Mesendoderm (in vitro differentiated cells): ENCODE measurements around the gene RPLP1.

Experiments
- DNase-seq: peaks from one replicate; pipeline ENCODE4 v3.0.0; 2013
- H2AK5ac ChIP-seq: 2 replicates; pipeline ENCODE4 v1.6.1; 2013; ENCODE audit warnings: low read length, inconsistent platforms
- H2BK120ac ChIP-seq: 2 replicates; pipeline ENCODE4 v1.6.1; 2013; ENCODE audit warnings: low read depth, mild to moderate bottlenecking, low read length, moderate library complexity, mixed read lengths
- H2BK15ac ChIP-seq: replicated peaks from 2 replicates; pipeline ENCODE4 v1.6.1; 2013; ENCODE audit warnings: low read depth, mild to moderate bottlenecking, moderate library complexity
- H2BK5ac ChIP-seq: 2 replicates; pipeline ENCODE4 v1.6.1; 2013; ENCODE audit warnings: low read length, inconsistent platforms
- H3K18ac ChIP-seq: 2 replicates; pipeline ENCODE4 v1.6.1; 2013; ENCODE audit warnings: mild to moderate bottlenecking, low read length, mixed read lengths
- H3K23ac ChIP-seq: one replicate; pipeline ENCODE4 v1.6.1; 2013; ENCODE audit warnings: low read length
- H3K27ac ChIP-seq: 2 replicates; pipeline ENCODE4 v1.5.1; 2013; ENCODE audit warnings: low read depth, mild to moderate bottlenecking, inconsistent platforms, low read length, moderate library complexity
- H3K27me3 ChIP-seq: 2 replicates; pipeline ENCODE4 v1.6.1; 2013; ENCODE audit warnings: low read length, control low read depth, mild to moderate bottlenecking, inconsistent platforms; ENCODE audit not compliant: insufficient read depth, poor library complexity
- H3K36me3 ChIP-seq: 2 replicates; pipeline ENCODE4 v1.6.1; 2013; ENCODE audit warnings: low read length, inconsistent platforms; ENCODE audit not compliant: control insufficient read depth, insufficient read depth
- H3K4ac ChIP-seq: one replicate; pipeline ENCODE4 v1.6.1; 2013; ENCODE audit warnings: low read depth, mild to moderate bottlenecking, low read length, moderate library complexity
- H3K4me1 ChIP-seq: 2 replicates; pipeline ENCODE4 v1.6.1; 2013; ENCODE audit warnings: low read depth, low read length, inconsistent platforms; ENCODE audit not compliant: control insufficient read depth
- H3K4me2 ChIP-seq: 2 replicates; pipeline ENCODE4 v1.6.1; 2013; ENCODE audit warnings: low read length
- H3K4me3 ChIP-seq: 2 replicates; pipeline ENCODE4 v1.5.1; 2013; ENCODE audit warnings: mild to moderate bottlenecking, low read length
- H3K56ac ChIP-seq: one replicate; pipeline ENCODE4 v1.6.1; 2013; ENCODE audit warnings: low read length
- H3K79me1 ChIP-seq: 2 replicates; pipeline ENCODE4 v1.6.1; 2013; ENCODE audit warnings: low read length, inconsistent platforms
- H3K79me2 ChIP-seq: 2 replicates; pipeline ENCODE4 v1.6.1; 2013; ENCODE audit warnings: mild to moderate bottlenecking, low read length; ENCODE audit not compliant: control insufficient read depth, insufficient read depth
- H3K9ac ChIP-seq: 2 replicates; pipeline ENCODE4 v1.6.1; 2013; ENCODE audit warnings: low read length, inconsistent platforms
- H4K5ac ChIP-seq: one replicate; pipeline ENCODE4 v1.6.1; 2013; ENCODE audit warnings: low read length
- H4K8ac ChIP-seq: one replicate; pipeline ENCODE4 v1.6.1; 2013; ENCODE audit warnings: low read depth, mild to moderate bottlenecking, control low read depth, low read length, moderate library complexity
- WGBS: extraction: QIAGEN DNeasy Blood & Tissue Kit; methylation state at CpG from one replicate; pipeline ENCODE4 v1.1.7; 2013; ENCODE audit warnings: low lambda C conversion rate, missing lambda C conversion rate; ENCODE audit not compliant: insufficient coverage; ENCODE audit errors: extremely low coverage; 5-methylcytosine and 5-hydroxymethylcytosine counted together

RPLP1 gene

GRCh38 chr15:69451951-69452691, 497 bp upstream of the RPLP1 start:
- Histone ChIP-seq H3K23ac (peak overlapping the region; percentile 3), H3K4me3 (peak overlapping the region; percentile 55), H3K36me3 (peaks cover 12% of the 10 kb centered on the region), H2BK15ac (no peak overlapping the region), H4K8ac (no peak overlapping the region), H2BK5ac (no peak overlapping the region), H3K4me2 (peak overlapping the region; percentile 57), H3K79me1 (peaks cover 3% of the 10 kb centered on the region), H2BK120ac (no peak overlapping the region), H3K4me1 (no peaks in the 10 kb centered on the region), H3K9ac (peak overlapping the region; percentile 83), H3K27me3 (no peaks in the 10 kb centered on the region), H3K18ac (no peak overlapping the region), H2AK5ac (no peak overlapping the region), H4K5ac (no peak overlapping the region), H3K79me2 (peaks cover 28% of the 10 kb centered on the region), H3K4ac (peak overlapping the region; percentile 28), H3K56ac (peak overlapping the region; percentile 90), H3K27ac (peak overlapping the region; percentile 8)
- no CpG with 5 or more reads among the region's 32 CpGs for WGBS
- DNase-seq, result no peak

DNA sequence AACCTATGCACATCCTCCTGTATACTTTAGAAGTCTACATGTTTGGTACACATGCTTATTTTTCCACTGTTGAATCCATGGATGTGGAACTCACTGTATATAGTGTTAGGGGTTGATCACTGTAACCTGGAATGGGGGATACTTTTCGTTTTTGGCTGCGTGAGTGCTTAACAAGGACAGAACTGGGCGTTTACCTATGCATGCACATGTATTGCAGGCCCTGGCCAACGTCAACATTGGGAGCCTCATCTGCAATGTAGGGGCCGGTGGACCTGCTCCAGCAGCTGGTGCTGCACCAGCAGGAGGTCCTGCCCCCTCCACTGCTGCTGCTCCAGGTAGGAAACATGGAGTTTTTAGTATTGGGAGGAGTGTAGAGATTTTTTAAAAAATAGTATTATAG, 2.3 kb downstream of the RPLP1 start:
- Histone ChIP-seq H3K79me2 (peaks cover 28% of the 10 kb centered on the region), H2AK5ac (no peak overlapping the region), H3K4me3 (peak overlapping the region; percentile 26), H3K18ac (no peak overlapping the region), H4K8ac (no peak overlapping the region), H3K36me3 (peaks cover 10% of the 10 kb centered on the region), H3K27me3 (no peaks in the 10 kb centered on the region), H3K27ac (no peak overlapping the region), H2BK120ac (no peak overlapping the region), H2BK5ac (no peak overlapping the region), H3K9ac (peak overlapping the region; percentile 73), H3K4me1 (no peaks in the 10 kb centered on the region), H3K23ac (no peak overlapping the region), H3K79me1 (peaks cover 3% of the 10 kb centered on the region), H3K4me2 (peak overlapping the region; percentile 51), H3K56ac (peak overlapping the region; percentile 40), H4K5ac (no peak overlapping the region), H3K4ac (no peak overlapping the region), H2BK15ac (no peak overlapping the region)
- no CpG with 5 or more reads among the region's 5 CpGs for WGBS
- DNase-seq, result no peak

DNA sequence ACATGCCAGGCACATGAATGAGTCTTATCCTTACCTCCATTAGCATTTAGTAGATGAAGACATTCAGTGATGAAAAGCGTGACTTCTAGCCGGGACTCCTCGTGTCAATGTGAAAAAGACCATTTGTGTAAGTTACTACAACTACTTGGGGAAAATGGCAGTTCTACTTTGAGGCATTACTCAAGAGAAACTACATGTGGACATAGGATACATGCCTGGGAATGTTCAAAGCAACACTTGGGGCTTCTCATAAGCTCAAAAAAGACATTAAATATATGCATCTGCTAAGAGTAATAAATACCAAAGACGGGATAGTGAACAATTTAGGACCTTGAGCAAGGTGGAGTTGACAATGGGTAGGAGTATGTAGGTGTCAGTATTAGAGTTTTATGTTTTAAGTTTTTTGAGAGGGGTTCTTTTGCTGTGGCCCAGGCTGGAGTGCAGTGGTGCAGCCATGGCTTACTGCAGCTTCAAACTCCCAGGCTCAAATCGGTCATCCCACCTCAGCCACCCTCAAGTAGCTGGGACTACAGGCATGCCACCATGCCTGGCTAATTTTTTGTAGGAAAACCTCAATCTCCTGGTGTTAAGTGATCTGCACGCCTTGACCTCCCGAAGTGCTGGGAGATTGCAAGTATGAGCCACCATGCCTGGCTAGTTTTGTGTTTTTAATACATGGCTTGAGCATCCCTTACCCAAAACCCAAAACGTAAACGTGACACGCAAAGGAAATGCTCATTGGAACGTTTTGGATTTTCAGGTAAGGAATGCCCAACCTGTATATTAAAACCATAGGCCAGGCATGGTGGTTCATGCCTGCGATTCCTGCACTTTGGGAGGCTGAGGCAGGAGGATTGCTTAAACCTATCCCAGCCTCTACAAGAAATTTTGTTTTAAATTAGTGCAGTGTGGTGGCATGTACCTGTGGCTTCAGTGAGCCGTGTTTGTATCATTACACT, 3.9 kb downstream of the RPLP1 start:
- no peak overlapping the region for H3K27ac ChIP-seq
- no CpG with 5 or more reads among the region's 13 CpGs for WGBS

DNA sequence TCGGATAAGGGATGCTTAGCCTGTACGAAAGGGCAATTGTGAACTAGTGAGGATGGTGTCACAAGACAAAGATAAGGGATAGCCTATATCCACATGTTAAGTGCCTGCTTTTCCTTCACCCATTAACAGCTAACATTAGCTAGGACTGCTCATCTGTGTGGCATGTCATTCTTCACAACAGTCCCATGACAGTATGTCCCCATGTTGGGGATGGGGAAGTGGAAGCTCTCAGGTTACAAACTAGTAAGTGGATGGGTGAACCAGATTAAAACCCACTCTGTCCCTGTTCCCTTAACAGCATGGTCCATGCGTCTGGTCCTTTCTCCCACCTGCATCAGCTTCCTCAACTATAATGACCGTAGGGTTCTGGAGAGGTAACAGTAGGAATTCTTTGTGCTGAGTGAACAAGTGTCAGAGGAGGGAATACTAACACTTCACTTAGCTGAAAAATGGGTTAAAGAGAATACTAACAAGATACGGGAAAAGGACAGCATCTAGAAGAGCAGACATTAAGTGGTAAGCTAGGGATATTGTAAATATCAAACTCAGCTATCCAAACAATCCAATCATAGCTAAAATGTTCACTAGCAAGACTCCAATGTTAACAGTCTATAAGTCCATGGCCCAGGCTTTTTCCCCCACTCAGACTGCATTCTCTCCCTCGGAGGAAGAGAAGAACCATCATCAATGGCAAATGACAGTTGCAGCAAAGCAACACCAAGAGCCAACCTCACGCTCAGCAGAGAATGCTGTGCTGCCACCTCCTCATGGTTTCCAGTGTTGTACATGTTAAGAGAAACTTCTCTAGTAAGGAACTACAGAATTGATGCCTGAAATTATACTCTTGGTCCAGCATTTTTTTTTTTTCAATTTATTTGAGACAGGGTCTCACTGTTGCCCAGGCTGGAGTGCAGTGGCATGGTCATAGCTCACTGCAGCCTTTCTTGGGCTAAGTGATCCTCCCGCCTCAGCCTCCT, 5.0 kb downstream of the RPLP1 start:
- H3K18ac ChIP-seq, result no peak overlapping the region
- no peak overlapping the region for H3K23ac ChIP-seq
- H4K8ac ChIP-seq, result no peak overlapping the region
- H3K4me1 ChIP-seq, result no peaks in the 10 kb centered on the region
- H3K36me3 ChIP-seq, result peaks cover 10% of the 10 kb centered on the region
- no peak overlapping the region for H2BK120ac ChIP-seq
- peak; percentile 71 for DNase-seq
- no peak overlapping the region for H3K27ac ChIP-seq
- no peak overlapping the region for H2BK5ac ChIP-seq
- no CpG with 5 or more reads among the region's 8 CpGs for WGBS
- H3K4me3 ChIP-seq, result no peak overlapping the region
- peaks cover 28% of the 10 kb centered on the region for H3K79me2 ChIP-seq
- H2AK5ac ChIP-seq, result no peak overlapping the region
- H3K79me1 ChIP-seq, result peaks cover 3% of the 10 kb centered on the region
- H3K56ac ChIP-seq, result no peak overlapping the region
- no peaks in the 10 kb centered on the region for H3K27me3 ChIP-seq
- no peak overlapping the region for H3K4ac ChIP-seq
- no peak overlapping the region for H3K4me2 ChIP-seq
- H2BK15ac ChIP-seq, result no peak overlapping the region
- H3K9ac ChIP-seq, result no peak overlapping the region
- H4K5ac ChIP-seq, result no peak overlapping the region

More for the DNA sequence above, 3.9 kb downstream of the RPLP1 start:
- Histone ChIP-seq H3K4me3 (no peak overlapping the region), H4K8ac (no peak overlapping the region), H2BK120ac (no peak overlapping the region), H4K5ac (no peak overlapping the region), H3K4me1 (no peaks in the 10 kb centered on the region), H2AK5ac (no peak overlapping the region), H3K18ac (no peak overlapping the region), H3K79me2 (peaks cover 28% of the 10 kb centered on the region), H3K4ac (no peak overlapping the region), H2BK5ac (no peak overlapping the region), H3K79me1 (peaks cover 3% of the 10 kb centered on the region), H3K56ac (no peak overlapping the region), H3K9ac (no peak overlapping the region), H3K36me3 (peaks cover 10% of the 10 kb centered on the region), H3K4me2 (no peak overlapping the region), H3K23ac (no peak overlapping the region), H3K27me3 (no peaks in the 10 kb centered on the region), H2BK15ac (no peak overlapping the region)
- no peak for DNase-seq

DNA sequence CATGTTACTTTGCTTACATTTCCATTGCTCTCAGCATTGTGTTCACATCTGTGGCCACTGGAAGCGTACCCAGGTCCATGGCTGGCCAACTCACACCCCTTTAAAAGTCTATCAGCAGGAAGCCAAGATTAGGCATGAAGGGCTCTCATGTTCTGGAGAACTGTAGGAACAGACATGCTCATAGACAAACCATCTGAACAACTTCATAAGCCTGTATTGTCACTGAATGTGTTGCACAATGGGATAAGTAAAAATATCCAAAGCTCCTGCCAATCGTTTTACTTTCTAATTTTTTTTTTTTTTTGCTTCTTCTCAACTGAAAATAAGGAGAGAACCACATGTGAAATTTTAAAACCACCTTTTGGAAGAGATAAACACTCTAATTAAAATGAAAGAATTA, 6.4 kb downstream of the RPLP1 start:
- DNase-seq, result no peak
- no CpG with 5 or more reads among the region's 2 CpGs for WGBS

More for the DNA sequence above, 6.4 kb downstream of the RPLP1 start:
- Histone ChIP-seq H3K79me2 (peaks cover 15% of the 10 kb centered on the region), H3K36me3 (peaks cover 10% of the 10 kb centered on the region), H4K8ac (no peak overlapping the region), H3K4me3 (no peak overlapping the region), H4K5ac (no peak overlapping the region), H2BK15ac (no peak overlapping the region), H2BK120ac (no peak overlapping the region), H3K18ac (no peak overlapping the region), H3K4me1 (no peaks in the 10 kb centered on the region), H3K23ac (no peak overlapping the region), H3K4ac (no peak overlapping the region), H3K27me3 (no peaks in the 10 kb centered on the region), H3K4me2 (no peak overlapping the region), H2AK5ac (no peak overlapping the region), H3K79me1 (peaks cover 3% of the 10 kb centered on the region), H3K56ac (no peak overlapping the region), H3K9ac (no peak overlapping the region), H2BK5ac (no peak overlapping the region), H3K27ac (no peak overlapping the region)
